Left kidney (tissue), 2 donors: Measurements from ENCODE around the gene ATP8A2. TPM values are rescaled to one million over a fixed set of nuclear protein-coding genes. Genes with fewer than 3 reads are reported as not detected.

Experiments used
- DNase-seq: peaks from one replicate; pipeline ENCODE4 v3.0.0-alpha.2; 2013
- polyA plus RNA-seq: library from polyadenylated mRNA; unstranded; fragments of 120-200 nt; gene quantifications from one replicate; pipeline ENCODE4 v1.2.1, GENCODE V29; 2013; ENCODE audit not compliant: insufficient read length

Gene ATP8A2
- polyA plus RNA-seq, 1 donor: 6.8 TPM

DNA sequence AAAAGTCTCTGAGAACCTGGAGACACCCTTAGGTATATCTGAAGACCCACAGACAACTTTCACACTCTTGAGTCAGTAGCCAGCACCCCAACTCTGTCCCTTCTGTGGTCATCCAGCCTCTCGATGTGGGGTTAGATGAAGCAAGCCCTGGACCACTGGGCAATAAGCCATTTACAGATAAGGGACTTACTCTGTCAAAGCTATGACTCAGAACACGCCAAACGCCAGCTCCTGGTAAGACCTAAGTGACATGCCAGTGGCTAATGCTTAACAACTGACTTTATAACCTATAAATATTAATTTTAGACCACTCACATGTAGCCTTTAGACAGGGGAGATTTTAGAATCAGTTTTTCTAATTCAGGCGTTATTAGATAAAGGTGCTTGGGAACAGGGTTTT is 594.3 kb downstream of the ATP8A2 start:
- DNase-seq: no peak

DNA sequence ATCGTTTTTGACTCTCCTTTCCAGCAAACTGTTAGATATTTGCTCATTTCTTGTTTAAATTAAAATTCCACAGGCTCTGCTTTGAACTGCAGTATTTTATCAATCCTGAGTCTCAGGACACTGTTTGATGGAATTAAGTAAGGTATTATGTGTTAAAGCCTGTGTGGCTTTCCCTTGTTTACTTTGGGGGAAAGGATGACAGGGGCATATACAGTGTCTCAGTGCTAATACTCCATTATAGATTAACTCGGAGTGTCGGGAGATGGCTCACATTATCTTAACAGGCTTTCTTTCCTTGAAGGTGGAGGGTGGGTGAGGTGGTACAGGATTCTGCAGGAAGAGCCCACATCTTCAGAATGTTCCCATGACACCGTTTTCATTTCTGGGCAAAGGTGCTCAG is 595.4 kb downstream of the ATP8A2 start:
- no peak for DNase-seq

DNA sequence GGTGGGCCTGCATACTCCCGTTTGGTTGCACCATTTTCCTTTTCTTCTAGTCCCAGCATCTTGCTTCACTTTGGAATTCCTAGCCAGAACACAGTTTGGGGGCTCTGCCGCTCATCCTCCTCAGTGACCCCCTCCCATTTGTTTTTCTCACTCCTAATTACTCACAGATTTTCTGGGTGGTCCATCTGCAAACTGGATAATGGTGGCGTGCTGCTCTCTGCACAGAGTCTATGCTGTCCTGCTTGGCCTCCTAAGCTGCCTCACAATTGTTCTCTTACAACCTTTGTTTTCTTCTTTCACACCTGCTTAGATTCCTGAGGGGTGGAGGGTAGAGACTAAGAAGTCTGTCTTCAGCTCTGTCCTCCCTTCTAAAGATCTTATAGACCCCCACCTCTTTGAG is 599.3 kb downstream of the ATP8A2 start:
- DNase-seq: no peak

DNA sequence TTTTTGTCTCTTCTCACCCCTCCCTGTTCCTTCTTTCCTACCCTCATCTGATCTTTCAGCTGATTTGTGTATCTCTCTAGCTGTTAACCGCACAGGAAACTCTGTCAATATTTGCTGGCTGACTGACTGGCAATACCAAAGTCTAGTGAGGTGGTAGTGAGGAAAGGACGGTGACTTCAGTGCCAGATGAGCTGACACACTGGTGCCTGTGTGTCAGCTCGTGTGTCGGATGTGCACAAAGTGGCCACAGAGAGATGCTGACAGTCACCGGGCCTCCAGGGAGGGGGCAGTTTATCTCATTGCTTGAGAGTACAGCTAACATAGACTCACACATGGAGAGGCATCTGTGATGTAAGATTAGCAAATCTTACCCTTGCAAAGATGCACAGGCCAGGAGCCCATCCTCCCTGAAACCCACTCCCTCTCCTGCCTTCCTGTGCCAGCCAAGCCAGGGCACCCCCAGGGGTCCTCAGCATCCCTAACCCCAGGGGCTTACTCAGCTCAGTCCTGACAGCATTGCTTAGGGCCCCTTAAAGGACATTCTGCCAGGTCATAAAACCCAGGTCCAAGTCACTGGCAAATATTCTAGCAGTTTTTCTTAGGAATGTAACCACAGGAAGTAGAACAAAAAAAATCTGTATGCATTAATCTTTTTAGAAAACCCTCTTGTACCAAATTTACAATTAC is 599.8 kb downstream of the ATP8A2 start:
- no peak for DNase-seq

- DNase-seq: no peak
These were observed 601.3 kb downstream of the ATP8A2 start for GRCh38 chr13:25973085-25973484.

GRCh38 chr13:25973576-25973975 is 601.8 kb downstream of the ATP8A2 start:
- no peak for DNase-seq

DNA sequence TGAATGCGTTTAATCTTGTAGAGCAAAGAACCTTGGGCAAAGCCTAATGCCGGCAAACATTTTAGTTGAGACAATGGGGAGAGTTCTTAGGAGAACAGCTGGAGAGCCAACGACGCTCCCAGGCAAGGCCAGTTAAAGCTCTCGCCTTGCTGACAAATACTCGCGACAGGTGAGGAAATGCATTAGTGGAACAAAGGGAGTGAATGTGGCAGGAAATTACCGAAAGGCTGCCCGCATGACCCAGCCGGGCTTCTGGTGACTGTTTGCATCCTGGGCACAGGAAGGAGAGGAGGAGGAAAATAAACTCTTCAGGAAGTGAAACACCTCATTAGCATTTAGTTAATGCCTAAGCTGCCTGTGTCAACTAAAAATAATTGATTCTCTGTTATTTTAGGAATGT is 605.4 kb downstream of the ATP8A2 start:
- peak; percentile 55 for DNase-seq

- no peak for DNase-seq
These were observed 605.9 kb downstream of the ATP8A2 start for GRCh38 chr13:25977671-25978070.

DNA sequence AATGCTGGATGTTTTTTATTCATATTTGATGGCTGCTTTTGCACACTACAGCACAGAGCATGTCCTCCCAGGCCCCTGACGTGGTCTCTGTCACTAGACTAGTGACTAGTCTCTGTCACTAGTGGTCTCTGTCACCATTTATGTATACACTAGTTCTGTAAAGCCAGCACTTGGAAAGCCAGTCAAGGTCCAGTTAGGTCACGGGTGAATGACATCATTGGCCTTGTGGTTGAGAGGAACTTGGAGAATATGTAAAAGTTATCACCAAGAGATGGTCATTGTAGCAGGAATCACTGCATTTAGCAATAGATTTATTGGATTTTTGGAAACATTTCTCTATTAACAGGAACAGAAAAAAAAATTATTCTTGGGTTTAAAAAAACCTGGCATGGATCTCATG is 607.2 kb downstream of the ATP8A2 start:
- DNase-seq: no peak

DNA sequence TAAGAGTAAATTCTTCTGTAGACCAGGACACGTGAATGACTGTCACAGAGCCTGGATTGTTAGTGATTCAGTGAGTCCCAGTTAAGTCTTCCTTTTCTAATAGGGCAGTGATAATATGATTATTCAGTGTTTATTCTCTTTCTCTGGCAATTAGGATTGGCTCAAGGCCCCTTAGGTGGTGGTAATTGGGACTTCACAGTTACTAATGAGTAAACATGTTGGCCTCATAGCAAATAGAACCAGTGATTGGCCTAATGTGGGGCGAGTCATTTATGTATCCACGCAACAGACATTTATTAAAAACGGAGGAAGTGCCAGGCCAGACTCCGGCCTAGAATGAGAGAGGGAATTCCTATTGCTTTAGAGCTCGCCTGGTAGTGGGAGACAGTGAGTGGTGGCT is 607.6 kb downstream of the ATP8A2 start:
- no peak for DNase-seq

DNA sequence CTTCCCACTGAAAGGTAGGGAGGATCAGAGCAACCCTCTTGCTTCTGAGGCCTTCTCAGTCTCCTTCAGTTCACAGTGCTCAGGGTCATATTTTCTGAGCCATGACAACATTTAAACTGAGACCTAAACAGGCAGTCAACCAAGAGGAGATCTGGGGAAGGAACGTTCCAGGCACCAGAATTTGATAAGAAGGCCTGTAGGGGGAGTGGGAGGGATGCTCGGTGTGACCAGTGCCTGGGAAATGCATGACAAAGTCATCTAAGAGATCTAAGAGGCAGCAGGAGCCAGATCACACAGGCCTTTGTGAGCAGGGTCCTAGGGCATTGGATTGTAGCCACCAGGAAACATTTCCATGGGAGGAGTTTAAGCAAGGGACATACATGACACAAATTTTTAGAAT is 608.5 kb downstream of the ATP8A2 start:
- DNase-seq: peak; percentile 63

DNA sequence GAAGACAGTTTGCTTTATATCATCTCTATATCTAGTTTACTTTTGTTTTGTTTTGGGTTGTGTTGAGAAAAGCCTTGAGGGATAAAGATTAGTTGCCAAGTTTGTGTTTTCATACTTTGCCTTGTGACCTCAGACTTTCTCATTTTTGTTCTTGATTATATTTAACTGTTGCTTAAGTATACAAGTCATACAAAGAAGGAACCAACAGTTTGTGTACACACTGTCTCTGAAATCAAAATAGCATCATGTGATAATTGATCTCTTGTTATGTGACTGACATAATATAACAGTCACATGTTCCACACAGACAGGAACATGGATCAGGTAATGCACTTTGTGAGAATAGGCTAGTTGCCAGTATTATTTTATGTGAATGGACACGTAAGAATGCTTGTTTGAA is 609.3 kb downstream of the ATP8A2 start:
- DNase-seq: no peak

DNA sequence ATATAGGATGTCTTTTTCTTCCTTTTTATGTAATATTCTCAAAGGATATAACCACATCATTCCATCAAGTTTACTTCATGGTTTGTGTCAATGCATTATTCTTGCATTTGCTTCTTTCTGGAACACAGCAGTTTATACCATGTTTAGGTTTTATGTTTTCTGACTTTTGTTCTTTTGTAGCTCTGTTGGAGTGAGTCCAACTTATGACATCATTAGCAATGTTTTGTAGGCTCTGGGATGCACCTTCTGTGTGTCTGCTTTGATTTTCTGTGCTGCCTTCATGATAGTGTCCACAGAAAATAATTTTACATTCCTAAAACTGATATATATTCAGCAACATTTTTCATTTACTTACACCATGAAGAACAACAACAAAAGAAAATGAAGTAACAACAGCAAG is 611.1 kb downstream of the ATP8A2 start:
- DNase-seq: no peak

- no peak for DNase-seq
These were observed 616.2 kb downstream of the ATP8A2 start for GRCh38 chr13:25987987-25988386.

DNA sequence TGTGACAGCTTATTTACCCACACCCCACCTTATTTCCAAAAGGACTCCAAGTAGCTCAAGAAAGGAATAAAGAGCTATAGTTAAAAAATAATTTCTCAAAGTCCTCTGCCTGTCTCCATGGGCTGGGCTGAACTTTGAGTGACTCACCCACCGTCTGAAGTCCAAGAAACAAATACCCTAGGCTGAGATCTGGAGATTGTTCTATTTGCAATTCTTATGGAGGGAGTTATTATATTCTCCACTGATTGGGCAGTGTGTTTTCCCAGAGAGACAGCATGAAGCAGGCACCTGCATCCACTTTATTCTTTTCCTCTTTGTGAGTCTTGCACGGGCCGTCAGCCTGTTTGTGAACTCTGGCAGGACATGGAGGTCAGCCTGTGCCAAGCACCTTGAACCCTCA is 616.9 kb downstream of the ATP8A2 start:
- DNase-seq: no peak

- no peak for DNase-seq
These were observed 619.0 kb downstream of the ATP8A2 start for GRCh38 chr13:25990801-25991200.

DNA sequence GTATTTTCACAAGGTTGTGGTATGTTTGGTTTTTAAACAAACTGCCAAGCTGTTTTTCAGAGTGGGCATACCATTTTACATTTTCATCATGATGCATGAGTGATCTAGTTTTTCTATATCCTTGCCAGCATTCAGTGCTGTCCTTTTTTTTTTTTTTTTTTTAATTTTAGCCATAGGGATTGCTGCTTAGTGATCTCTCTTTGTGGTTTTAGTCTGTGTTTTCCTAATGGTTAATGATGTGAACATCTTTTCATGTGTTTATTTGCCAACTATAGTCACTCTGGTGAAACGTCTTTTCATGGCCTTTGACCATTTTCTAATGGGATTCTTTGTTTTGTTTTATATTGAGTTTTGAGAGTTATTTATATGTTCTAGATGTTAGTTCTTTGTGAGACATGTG is 620.3 kb downstream of the ATP8A2 start:
- DNase-seq: no peak

- no peak for DNase-seq
These were observed 635.7 kb downstream of the ATP8A2 start for GRCh38 chr13:26007261-26008125.

DNA sequence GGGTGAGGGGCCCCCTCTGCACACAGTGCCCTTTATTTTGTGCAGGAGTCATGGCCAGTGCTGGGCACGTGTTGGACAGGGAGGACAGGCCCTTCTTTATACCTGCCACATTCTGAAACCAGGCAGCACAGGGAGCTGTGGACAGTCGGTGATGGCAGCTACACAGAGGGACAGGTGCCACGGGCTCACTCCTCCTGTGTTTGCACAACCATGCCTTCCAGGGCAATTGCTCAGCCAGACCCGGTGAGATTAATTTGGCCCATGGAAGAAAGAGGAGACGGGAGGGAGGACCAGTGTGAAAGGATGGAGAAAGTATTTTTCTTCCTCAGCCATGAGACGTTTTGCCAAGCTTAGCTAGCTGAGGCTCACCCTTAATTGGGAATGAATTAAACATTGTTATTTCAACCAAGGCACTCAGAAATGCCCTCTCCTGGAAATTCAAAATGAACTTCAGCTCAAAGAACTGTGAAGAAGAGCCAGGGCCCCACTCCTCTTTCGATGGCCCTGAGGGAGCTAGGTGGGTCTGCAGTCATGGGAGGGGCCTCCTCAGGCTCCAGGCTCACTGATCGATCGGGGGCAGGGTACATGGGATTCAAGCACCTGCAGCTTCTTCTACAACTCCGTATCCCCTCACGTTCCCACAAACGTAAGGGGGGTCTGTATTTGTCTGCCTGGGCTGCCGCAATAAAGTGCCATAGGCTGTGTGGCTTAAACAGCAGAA is 638.9 kb downstream of the ATP8A2 start:
- DNase-seq: no peak

- no peak for DNase-seq
These were observed 639.4 kb downstream of the ATP8A2 start for GRCh38 chr13:26011208-26011573.

GRCh38 chr13:26011996-26012821 is 640.4 kb downstream of the ATP8A2 start:
- DNase-seq: no peak

DNA sequence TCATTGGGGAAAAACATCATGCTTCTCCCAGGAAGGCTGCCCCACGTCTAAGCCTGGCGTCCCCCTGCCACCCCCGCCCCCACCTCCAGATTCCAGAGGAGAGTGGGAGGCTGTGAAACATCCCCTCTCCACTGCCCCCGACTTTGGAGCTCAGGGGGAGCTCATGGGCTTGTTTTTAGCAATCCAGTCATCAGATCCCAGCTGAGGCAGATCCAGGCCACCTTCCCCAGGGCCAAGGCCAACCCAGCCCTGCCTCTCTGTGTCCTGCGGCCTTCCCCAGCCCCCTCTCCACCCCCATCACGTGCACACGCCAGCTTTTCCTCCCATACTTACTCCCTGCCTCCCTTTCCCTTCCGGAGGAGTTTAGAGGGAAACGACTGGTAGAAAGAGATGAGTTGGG is 641.2 kb downstream of the ATP8A2 start:
- no peak for DNase-seq
